ENCODE results near the gene CARD10. TPM values are rescaled to one million over a fixed set of nuclear protein-coding genes. Genes with fewer than 3 reads are reported as not detected.
"Not testable (repeated sequence)": the region's sequence is repeated elsewhere in the genome, so short reads cannot be mapped to it uniquely, and the experiment has no call there.

CARD10 gene
- total and polyA plus RNA-seq, 4 donors, result 7.8 to 14.0 (median 8.4) TPM

DNA sequence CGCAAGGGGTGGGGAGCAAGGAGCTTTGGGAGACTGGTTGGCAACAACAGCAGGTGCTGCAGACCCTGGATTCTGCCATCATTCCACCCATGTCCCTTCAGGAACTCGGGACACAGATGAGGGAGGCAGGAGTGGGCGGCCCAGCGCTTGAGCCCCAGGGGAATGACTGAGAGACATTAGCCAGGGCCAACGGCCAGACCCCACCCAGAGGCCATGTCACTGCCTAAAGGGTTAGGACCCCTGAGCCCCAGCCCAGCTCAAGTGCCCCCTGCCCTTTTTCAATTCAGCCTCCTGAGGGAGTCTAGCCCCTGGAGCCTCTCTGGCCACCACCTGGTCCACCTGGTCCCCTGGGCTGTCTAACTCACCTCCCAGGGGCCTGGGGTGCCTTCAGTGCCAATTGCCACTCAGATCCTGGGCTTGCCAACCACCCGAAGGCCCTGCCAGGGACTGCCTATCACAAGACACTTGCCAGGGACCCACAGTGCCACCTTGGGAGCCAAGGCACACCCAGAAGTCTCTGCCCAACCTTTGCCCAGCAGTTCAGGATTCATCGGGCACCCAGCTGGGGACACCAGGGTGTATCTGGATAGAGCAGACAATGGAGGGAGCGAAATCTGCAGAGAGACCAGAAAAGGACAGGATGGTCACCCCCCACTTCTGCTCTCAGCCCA is 49.7 kb downstream of the CARD10 start:
- no peak for DNase-seq (ENCODE audit: low spot score)
- TF ChIP-seq FOXA1 (IDR thresholded peaks at IDR 0.05) (no peak), SP1 (IDR thresholded peaks at IDR 0.05) (no peak), NR2F2 (IDR thresholded peaks at IDR 0.05) (no peak), FOXA2 (IDR thresholded peaks at IDR 0.05) (no peak), RAD21 (IDR thresholded peaks at IDR 0.05) (no peak), ZBTB33 (IDR thresholded peaks at IDR 0.05) (no peak), EGR1 (IDR thresholded peaks at IDR 0.05; ENCODE audit: low read depth in 2 of 2) (no peak), REST (IDR thresholded peaks at IDR 0.05) (no peak), YY1 (IDR thresholded peaks at IDR 0.05) (no peak)
- TF ChIP-seq, protein P1, sequence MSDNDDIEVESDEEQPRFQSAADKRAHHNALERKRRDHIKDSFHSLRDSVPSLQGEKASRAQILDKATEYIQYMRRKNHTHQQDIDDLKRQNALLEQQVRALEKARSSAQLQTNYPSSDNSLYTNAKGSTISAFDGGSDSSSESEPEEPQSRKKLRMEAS (IDR thresholded peaks at IDR 0.05), result no peak
- peaks cover 0 to 3% (median 0%) of the 10 kb centered on the region in 4 donors for H3K36me3 ChIP-seq (ENCODE audit: control insufficient read depth in 4 of 4, insufficient read depth in 3 of 4, low read depth in 1 of 4, low read length in 3 of 4)
- no peak overlapping the region for H3K4me3 ChIP-seq (ENCODE audit: low read depth in 1 of 3, low read length in 3 of 3)
- 77% methylated on average over 8 of the region's 8 CpGs for WGBS
- H3K27ac ChIP-seq (ENCODE audit: low read depth in 1 of 2, low read length in 2 of 2), result no peak overlapping the region
- no peak overlapping the region for H3K9ac ChIP-seq (ENCODE audit: low read depth in 1 of 2, low read length in 2 of 2)
- H3K9me3 ChIP-seq (ENCODE audit: control insufficient read depth in 4 of 4, low read length in 3 of 4), result no peaks in the 10 kb centered on the region
- H3K4me1 ChIP-seq (ENCODE audit: control insufficient read depth in 4 of 4, insufficient read depth in 4 of 4, low read length in 3 of 4), result no peaks in the 10 kb centered on the region
- H3K27me3 ChIP-seq (ENCODE audit: control insufficient read depth in 4 of 4, insufficient read depth in 4 of 4, low read length in 3 of 4), result no peaks in the 10 kb centered on the region

DNA sequence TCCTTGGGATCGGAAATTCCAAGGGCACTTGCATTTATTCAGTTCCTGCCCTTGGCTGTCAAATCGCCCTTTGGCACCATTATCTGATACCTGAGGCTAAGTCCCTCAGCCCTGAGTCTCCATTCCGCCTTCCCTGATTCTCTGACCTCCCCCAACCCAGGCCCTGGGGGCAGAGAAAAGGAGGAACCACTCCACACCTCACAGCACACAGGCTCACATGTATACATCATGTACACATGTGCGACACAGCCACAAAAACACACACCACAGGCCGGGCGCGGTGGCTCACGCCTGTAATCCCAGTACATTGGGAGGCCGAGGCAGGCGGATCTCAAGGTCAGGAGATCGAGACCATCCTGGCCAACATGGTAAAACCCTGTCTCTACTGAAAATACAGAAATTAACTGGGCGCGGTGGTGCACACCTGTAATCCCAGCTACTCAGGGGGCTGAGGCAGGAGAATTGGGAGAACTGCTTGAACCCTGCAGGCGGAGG is 51.0 kb downstream of the CARD10 start:
- not testable (repeated sequence) for DNase-seq (ENCODE audit: low spot score); H3K4me1 ChIP-seq (ENCODE audit: control insufficient read depth in 4 of 4, insufficient read depth in 4 of 4, low read length in 3 of 4); H3K27ac ChIP-seq (ENCODE audit: low read depth in 1 of 2, low read length in 2 of 2); H3K9ac ChIP-seq (ENCODE audit: low read depth in 1 of 2, low read length in 2 of 2); H3K9me3 ChIP-seq (ENCODE audit: control insufficient read depth in 4 of 4, low read length in 3 of 4); H3K4me3 ChIP-seq (ENCODE audit: low read depth in 1 of 3, low read length in 3 of 3); H3K27me3 ChIP-seq (ENCODE audit: control insufficient read depth in 4 of 4, insufficient read depth in 4 of 4, low read length in 3 of 4); H3K36me3 ChIP-seq (ENCODE audit: control insufficient read depth in 4 of 4, insufficient read depth in 3 of 4, low read depth in 1 of 4, low read length in 3 of 4)
- 93% methylated on average over 14 of the region's 14 CpGs for WGBS

DNA sequence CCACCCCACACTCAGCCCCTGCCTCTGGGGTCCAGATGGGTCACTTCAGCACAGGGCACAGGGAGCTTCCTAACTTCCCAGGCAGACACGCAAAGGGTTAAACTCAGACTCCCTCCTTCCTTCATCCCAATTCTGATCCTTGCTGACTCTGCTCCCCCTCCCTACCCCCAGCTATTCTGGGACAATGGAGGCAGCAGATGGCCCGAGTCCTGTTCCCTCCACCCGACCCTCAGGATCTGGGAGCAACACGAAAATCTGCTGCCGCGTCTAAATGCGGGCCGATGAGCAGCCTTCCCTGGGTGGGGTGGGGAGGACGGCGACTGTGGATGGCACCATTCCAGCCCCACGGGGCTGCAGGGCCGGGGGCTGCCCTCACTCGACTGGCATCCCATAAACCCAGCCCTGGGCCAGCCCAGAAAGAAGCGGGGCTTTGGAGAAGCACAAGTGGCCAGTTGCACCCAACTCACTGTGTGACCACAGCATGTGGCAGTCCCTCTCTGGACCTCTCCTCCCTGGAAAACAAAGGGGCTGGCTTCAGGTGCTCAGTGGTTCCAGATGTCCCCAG is 51.7 kb downstream of the CARD10 start:
- H3K9ac ChIP-seq (ENCODE audit: low read depth in 1 of 2, low read length in 2 of 2), result no peak overlapping the region
- 72% methylated on average over 14 of the region's 14 CpGs for WGBS
- no peak for DNase-seq (ENCODE audit: low spot score)
- no peaks in the 10 kb centered on the region for H3K9me3 ChIP-seq (ENCODE audit: control insufficient read depth in 4 of 4, low read length in 3 of 4)
- no peaks in the 10 kb centered on the region for H3K27me3 ChIP-seq (ENCODE audit: control insufficient read depth in 4 of 4, insufficient read depth in 4 of 4, low read length in 3 of 4)
- no peak overlapping the region for H3K4me3 ChIP-seq (ENCODE audit: low read depth in 1 of 3, low read length in 3 of 3)
- H3K27ac ChIP-seq (ENCODE audit: low read depth in 1 of 2, low read length in 2 of 2), result no peak overlapping the region
- no peaks in the 10 kb centered on the region for H3K36me3 ChIP-seq (ENCODE audit: control insufficient read depth in 4 of 4, insufficient read depth in 3 of 4, low read depth in 1 of 4, low read length in 3 of 4)
- peaks cover 0 to 2% (median 0%) of the 10 kb centered on the region in 4 donors for H3K4me1 ChIP-seq (ENCODE audit: control insufficient read depth in 4 of 4, insufficient read depth in 4 of 4, low read length in 3 of 4)
- TF ChIP-seq JUND (IDR thresholded peaks at IDR 0.05) (no peak), REST (IDR thresholded peaks at IDR 0.05) (no peak), FOXA1 (IDR thresholded peaks at IDR 0.05) (no peak), FOXA2 (IDR thresholded peaks at IDR 0.05) (no peak), TAF1 (conservative IDR thresholded peaks at IDR 0.05) (no peak)
- TF ChIP-seq, protein P2, sequence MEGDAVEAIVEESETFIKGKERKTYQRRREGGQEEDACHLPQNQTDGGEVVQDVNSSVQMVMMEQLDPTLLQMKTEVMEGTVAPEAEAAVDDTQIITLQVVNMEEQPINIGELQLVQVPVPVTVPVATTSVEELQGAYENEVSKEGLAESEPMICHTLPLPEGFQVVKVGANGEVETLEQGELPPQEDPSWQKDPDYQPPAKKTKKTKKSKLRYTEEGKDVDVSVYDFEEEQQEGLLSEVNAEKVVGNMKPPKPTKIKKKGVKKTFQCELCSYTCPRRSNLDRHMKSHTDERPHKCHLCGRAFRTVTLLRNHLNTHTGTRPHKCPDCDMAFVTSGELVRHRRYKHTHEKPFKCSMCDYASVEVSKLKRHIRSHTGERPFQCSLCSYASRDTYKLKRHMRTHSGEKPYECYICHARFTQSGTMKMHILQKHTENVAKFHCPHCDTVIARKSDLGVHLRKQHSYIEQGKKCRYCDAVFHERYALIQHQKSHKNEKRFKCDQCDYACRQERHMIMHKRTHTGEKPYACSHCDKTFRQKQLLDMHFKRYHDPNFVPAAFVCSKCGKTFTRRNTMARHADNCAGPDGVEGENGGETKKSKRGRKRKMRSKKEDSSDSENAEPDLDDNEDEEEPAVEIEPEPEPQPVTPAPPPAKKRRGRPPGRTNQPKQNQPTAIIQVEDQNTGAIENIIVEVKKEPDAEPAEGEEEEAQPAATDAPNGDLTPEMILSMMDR (IDR thresholded peaks at IDR 0.05; ENCODE audit: low read depth, low read length, missing input control), result no peak

Measured in liver (tissue), 9 donors.